Neural crest cell (in vitro differentiated cells): ENCODE results near the gene FBP2. TPM values are rescaled to one million over a fixed set of nuclear protein-coding genes. Genes with fewer than 3 reads are reported as not detected.

Source experiments
- DNase-seq: peaks from one replicate; pipeline ENCODE4 v3.0.0; 2021; ENCODE audit warnings: low read depth, mixed read lengths, low spot score
- H3K27ac Mint-ChIP-seq: one replicate; pipeline ENCODE4 v1.8.0; 2021; ENCODE audit warnings: mild to moderate bottlenecking, mixed read lengths; ENCODE audit not compliant: unreplicated experiment
- H3K27me3 Mint-ChIP-seq: 2 replicates; pipeline ENCODE4 v1.8.0; 2021; ENCODE audit warnings: low read depth, mild to moderate bottlenecking, mixed read lengths
- H3K36me3 Mint-ChIP-seq: 2 replicates; pipeline ENCODE4 v1.8.0; 2021; ENCODE audit warnings: low read depth, mild to moderate bottlenecking, mixed read lengths
- H3K4me1 Mint-ChIP-seq: 2 replicates; pipeline ENCODE4 v1.8.0; 2021; ENCODE audit warnings: mixed read lengths
- H3K4me3 Mint-ChIP-seq: one replicate; pipeline ENCODE4 v1.8.0; 2021; ENCODE audit warnings: mild to moderate bottlenecking, mixed read lengths
- H3K9me3 Mint-ChIP-seq: 2 replicates; pipeline ENCODE4 v1.8.0; 2021; ENCODE audit warnings: mixed read lengths
- total RNA-seq: library from RNA; stranded (reverse); gene quantifications from 2 replicates; pipeline ENCODE4 v1.2.1, GENCODE V29; 2021
- TF ChIP-seq, protein P1 (sequence below): fragments of 200-600 bp; sonication (generic); conservative IDR thresholded peaks from 2 replicates; pipeline ENCODE4 v1.5.0; 2021; ENCODE audit warnings: antibody characterized with exemption, mild to moderate bottlenecking

Gene FBP2
- total RNA-seq, 1 donor from 2014 or later, result not detected

DNA sequence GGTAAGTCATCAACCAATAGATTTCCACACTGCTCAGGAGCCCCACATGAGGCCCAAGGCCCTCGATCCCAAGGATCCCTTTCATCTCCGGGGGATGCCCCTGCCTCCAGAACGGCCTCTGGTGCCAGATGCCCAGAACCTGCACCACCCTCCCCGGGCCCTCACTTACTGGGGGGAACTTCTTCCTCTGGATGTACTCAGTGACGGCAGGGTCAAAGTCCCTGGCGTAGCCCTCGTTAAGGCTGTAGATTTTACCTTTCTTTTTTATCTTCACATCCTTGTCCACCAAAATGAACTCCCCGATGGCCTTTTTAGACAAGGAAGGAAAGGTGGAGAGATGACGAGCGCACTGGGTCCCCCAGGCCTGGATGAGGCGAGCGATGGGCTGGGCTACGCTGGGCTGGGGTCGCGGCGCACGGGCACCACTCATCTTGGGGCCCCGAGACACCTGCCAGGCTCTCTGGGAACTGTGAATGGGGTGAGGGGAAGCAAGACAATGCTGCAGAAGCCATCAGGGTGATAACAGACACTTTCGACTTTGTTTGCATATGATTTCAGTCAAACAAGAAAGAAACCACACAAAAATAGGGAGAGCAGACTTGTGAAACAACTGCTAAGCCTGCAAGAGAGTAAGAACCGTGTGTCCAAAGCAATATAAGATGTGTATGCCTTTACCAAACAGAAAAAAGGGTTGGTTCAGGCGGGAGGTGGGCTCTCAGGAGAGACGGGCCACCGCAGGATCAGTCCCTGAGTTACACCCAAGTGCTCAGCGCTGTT lies 13.2 kb upstream of the FBP2 start:
- H3K4me1 Mint-ChIP-seq, result peaks cover 19% of the 10 kb centered on the region
- DNase-seq, result no peak
- no peaks in the 10 kb centered on the region for H3K36me3 Mint-ChIP-seq
- TF ChIP-seq, protein P1, sequence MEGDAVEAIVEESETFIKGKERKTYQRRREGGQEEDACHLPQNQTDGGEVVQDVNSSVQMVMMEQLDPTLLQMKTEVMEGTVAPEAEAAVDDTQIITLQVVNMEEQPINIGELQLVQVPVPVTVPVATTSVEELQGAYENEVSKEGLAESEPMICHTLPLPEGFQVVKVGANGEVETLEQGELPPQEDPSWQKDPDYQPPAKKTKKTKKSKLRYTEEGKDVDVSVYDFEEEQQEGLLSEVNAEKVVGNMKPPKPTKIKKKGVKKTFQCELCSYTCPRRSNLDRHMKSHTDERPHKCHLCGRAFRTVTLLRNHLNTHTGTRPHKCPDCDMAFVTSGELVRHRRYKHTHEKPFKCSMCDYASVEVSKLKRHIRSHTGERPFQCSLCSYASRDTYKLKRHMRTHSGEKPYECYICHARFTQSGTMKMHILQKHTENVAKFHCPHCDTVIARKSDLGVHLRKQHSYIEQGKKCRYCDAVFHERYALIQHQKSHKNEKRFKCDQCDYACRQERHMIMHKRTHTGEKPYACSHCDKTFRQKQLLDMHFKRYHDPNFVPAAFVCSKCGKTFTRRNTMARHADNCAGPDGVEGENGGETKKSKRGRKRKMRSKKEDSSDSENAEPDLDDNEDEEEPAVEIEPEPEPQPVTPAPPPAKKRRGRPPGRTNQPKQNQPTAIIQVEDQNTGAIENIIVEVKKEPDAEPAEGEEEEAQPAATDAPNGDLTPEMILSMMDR, result no peak
- H3K27me3 Mint-ChIP-seq, result peaks cover 3% of the 10 kb centered on the region
- no peak overlapping the region for H3K27ac Mint-ChIP-seq
- H3K4me3 Mint-ChIP-seq, result no peak overlapping the region
- no peaks in the 10 kb centered on the region for H3K9me3 Mint-ChIP-seq

DNA sequence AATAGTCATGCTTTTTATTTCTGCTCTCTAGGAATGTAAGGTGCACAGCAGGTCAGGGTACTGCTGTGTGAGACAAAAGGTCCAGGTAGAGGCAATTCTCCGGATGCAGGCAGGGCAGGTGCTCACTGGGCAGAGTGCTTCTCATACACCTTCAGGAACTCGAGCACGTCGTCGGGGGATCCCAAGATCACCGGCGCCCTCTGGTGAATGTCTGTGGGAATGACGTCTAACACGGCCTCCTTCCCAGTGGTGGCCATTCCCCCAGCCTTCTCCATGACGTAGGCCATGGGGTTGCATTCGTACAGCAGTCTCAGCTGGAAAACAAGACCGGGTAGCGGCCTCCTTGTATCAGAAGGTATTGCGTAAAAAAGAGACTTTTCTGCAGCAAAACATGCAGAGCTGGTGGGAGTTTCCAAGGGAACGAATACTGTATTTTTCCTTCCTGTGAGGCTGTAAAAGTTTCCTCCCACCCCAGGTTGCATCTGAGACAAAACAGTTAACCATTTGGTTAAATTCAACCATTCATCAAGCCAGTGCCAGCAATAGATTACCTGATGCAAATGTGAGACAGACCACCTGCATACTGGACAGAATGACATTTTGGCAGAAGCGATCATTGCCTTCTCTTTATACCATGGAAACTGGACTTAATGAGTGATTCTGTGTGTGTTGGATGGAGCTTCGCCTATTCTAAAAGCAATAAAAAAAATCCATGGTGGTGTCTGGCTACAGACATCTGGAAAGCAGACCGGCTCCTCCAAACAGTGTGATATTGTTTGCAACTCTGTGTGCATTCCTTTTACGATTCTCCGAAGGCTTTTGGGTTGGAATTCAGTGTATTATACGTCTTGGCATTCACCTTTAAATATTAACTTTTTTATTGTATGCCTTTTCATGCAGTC lies 9.9 kb upstream of the FBP2 start:
- no peaks in the 10 kb centered on the region for H3K27me3 Mint-ChIP-seq
- no peaks in the 10 kb centered on the region for H3K36me3 Mint-ChIP-seq
- H3K4me1 Mint-ChIP-seq, result peaks cover 17% of the 10 kb centered on the region
- DNase-seq, result peak; percentile 84
- TF ChIP-seq, protein P1, result peak; percentile 74
- H3K9me3 Mint-ChIP-seq, result no peaks in the 10 kb centered on the region
- H3K27ac Mint-ChIP-seq, result no peak overlapping the region
- no peak overlapping the region for H3K4me3 Mint-ChIP-seq

DNA sequence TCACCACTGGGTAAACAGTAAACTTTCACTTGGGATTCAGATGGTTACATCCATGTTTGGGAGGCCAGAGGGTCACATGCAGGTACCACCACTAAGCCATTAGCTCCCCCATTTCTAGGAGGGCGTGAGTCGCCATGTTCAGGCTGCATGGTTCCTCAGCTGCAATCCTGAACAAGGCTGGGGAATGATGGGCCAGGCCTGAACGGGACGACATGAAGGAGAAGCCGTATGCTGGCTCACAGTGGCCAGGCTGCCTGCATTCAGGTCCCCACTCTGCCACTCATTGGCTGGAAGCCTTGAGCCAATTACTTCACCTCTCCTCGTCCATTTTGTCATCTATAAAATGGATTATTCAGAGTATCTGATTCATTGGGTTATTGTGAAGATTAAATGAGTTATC lies 9.0 kb upstream of the FBP2 start:
- TF ChIP-seq, protein P1, result no peak
- no peak overlapping the region for H3K4me3 Mint-ChIP-seq
- H3K9me3 Mint-ChIP-seq, result no peaks in the 10 kb centered on the region
- H3K27me3 Mint-ChIP-seq, result no peaks in the 10 kb centered on the region
- no peak for DNase-seq
- no peak overlapping the region for H3K27ac Mint-ChIP-seq
- peaks cover 10% of the 10 kb centered on the region for H3K4me1 Mint-ChIP-seq
- no peaks in the 10 kb centered on the region for H3K36me3 Mint-ChIP-seq

DNA sequence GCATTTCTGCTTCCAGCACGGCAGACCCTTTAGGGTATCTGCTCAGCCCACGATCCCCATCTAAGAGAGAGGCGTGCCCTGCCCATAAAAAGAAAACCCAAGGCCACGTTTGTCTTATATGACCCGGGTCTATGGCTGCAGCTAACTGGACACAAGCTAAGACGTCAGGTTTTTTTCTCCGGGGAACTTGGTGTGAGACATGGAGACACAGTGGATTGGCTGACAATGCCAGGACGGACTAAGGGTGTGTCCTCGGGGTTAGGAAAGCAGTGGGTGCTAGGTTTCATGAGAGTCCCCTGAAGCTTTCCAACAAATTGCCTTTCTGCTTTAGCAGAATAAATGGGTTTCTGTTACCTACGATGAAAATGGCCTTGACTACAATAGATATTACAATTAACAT lies 7.1 kb upstream of the FBP2 start:
- H3K4me1 Mint-ChIP-seq, result peaks cover 6% of the 10 kb centered on the region
- H3K36me3 Mint-ChIP-seq, result no peaks in the 10 kb centered on the region
- H3K27ac Mint-ChIP-seq, result no peak overlapping the region
- DNase-seq, result no peak
- TF ChIP-seq, protein P1, result no peak
- no peak overlapping the region for H3K4me3 Mint-ChIP-seq
- H3K9me3 Mint-ChIP-seq, result no peaks in the 10 kb centered on the region
- no peaks in the 10 kb centered on the region for H3K27me3 Mint-ChIP-seq

DNA sequence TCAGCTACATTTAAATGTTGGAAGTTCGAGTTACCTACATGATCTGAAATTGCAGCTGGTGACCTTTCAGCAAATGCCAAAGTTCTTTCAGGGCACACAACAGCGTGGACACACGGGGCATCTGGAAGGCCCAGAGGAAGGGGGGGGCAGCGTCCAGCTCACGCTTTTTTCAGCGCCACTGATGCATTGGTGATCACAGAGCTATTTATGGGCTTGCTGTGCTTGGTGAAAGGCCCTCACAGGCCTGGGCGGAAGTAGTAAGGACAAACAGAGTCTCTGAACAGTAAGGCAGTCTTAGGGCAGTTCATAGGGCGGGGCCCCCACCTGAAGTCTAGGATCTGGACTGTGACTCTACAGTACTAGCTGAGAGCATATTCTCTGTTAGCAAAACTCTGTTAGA lies 6.6 kb upstream of the FBP2 start:
- DNase-seq, result no peak
- no peaks in the 10 kb centered on the region for H3K27me3 Mint-ChIP-seq
- peaks cover 6% of the 10 kb centered on the region for H3K4me1 Mint-ChIP-seq
- H3K27ac Mint-ChIP-seq, result no peak overlapping the region
- TF ChIP-seq, protein P1, result no peak
- H3K36me3 Mint-ChIP-seq, result no peaks in the 10 kb centered on the region
- no peak overlapping the region for H3K4me3 Mint-ChIP-seq
- H3K9me3 Mint-ChIP-seq, result no peaks in the 10 kb centered on the region
